DMS 273 treated with DMSO at 0.1 percent for 48 hours (cell line): ENCODE results near the gene INO80.

ENCODE experiments used
- DNase-seq: peaks from one replicate; lab custom pipeline; 2025; lab: John Stamatoyannopoulos, UW

INO80 gene

DNA sequence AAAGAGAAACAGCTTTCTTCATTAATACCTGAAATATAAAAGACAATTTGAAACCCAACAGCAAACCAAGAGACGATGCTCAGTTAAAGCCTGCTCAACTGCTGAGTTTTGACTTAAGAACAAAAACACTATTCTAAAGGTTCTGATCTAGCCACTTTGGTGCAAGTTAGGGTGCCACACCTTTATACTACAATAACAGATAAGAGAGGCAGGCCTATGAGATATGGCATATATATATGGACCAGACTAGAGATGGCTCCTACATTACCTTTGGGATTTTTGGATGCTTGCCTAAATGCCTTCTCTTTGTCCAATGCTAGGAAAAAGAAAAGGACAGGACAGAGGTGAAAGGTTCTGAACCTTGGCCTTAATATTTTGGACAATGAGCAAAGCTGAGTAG is 68.6 kb downstream of the INO80 start:
- no peak for DNase-seq

DNA sequence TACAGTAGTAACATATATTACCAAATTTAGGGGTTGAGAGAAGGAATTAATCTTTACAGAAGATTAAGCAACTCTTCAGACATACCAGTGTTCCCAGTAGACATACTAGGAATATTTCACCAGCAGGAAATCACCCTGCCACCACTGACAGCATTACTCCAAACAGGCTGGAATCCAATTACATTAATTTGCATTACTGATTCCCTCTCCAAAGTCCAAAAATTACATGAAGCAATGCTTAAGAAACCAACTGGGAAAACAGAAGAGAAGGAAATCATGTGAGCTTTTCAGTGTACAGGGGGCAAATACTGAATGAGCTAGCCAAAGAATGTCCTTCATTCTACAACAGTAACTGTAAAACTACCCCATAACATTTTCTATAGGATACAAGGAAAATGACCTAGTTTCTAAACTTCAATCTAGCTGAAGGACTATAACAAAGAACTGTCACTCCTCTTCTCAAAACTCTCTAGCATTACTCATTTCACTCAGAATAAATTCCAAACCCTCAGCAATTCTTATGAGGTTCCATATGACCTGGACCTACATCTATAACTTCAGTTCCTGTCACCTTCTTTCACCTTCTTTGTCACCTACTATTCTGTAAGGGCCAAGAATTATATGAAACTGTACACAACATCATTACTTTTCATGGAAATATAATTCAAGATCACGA is 72.7 kb downstream of the INO80 start:
- DNase-seq: no peak

DNA sequence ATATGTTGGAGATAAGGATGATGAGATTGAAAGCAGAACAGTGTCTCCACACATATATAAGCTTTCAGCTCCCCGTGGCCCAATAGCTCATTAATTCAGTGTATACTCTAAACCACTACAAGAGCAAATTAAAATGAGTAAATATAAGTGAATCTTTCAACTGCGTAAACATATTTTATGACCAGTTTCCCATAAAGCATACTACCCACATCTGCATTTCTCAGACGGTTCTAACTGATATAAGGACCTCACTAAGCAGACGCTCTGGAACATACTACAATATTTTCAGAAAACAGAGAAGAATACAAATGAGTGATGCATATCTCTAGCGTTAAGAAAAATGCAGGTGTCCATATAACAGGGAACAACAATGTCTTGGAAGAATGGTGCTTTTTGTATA is 73.2 kb downstream of the INO80 start:
- no peak for DNase-seq

DNA sequence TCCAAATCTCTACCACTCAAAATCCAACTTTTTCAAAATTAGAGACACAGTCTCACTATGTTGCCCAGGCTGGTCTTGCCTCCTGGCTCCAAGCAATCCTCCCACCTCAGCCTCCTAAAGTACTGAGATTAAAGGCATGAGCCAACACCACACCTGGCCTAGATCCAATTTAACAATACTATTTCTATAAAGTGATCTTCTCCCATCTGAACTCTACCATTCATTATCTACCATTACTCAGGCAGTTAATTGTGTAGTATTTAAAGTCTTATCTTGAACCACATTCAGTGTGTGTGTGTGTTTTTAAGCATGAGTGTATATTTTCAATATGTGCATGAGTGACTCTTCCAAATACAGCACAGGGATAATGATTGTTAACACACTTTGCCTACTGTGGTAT is 77.0 kb downstream of the INO80 start:
- no peak for DNase-seq

DNA sequence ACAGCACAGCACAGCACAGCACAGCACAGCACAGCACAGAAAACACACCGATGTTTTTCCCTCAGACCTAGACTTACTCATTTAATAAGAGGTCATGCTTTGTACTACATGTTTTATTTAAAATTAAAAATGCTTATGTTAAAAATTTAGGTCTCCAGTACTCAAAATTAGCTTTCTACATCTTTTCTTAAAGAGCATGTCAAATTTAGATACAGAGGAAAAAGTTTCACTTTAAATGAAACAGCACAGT is 84.1 kb downstream of the INO80 start:
- DNase-seq: no peak

DNA sequence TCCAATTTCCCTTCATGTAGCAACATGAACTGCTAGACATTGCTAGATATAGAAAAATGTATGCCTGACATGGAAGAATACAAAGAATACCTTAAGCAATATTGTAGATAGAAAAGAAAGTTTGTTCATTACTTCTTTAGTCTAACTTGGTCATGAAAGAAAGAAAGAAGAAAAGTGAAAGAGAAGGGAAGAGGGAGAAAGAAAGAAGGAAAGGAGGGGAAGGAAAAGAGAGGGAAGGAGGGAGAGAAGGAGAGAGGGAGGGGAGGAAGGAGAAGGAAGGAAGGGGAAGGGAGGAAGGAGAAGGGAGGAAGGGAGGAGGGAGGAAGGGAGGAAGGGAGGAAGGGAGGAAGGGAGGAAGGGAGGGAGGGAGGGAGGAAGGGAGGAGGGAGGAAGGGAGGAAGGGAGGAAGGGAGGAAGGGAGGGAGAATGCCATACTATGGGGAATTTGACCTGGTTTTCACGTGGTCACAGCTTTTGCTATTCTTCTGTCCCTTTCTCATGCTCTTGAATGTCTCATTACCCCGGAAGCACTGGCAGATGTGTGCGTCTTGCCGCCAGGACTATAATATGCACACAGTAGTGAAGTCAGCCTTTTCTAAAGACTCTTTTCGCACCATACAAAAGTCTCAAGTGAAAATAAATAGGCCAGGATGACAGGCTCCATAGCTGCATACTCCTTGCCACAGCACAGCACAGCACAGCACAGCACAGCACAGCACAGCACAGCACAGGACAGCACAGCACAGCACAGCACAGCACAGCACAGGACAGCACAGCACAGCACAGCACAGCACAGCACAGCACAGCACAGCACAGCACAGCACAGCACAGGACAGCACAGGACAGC is 84.6 kb downstream of the INO80 start:
- DNase-seq: no peak

DNA sequence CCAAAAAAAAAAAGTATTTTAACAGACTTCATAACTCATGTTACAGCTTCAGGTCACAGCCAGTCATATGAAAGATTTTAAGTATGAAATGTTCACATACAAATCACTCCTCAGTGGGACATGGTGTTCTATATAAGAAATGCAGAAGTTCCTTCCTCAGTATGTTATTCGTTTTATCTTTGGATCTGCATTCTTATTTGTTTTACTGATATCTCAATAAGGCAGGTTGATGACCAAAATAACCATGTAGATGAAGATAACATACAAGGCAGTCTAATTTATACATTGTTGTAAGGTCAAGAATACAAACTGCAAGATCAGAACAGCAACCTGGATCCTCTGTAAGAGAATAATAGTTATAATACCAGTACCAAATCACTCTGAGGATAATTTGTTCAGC is 87.2 kb downstream of the INO80 start:
- no peak for DNase-seq

DNA sequence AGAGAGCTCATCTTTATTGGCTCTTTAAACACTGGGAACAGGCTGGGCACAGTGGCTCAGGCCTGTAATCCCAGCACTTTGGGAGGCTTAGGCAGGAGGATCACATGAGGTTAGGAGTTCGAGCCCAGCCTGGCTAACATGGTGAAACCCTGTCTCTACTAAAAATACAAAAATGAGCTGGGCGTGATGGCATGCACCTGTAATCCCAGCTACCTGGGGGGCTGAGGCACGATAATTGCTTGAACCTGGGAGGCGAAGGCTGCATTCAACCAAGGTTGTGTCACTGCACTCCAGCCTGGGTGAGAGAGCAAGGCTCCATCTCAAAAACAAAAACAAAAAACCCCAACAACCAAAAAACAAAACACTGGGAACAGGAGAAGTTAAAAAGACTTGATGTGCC is 90.7 kb downstream of the INO80 start:
- no peak for DNase-seq

DNA sequence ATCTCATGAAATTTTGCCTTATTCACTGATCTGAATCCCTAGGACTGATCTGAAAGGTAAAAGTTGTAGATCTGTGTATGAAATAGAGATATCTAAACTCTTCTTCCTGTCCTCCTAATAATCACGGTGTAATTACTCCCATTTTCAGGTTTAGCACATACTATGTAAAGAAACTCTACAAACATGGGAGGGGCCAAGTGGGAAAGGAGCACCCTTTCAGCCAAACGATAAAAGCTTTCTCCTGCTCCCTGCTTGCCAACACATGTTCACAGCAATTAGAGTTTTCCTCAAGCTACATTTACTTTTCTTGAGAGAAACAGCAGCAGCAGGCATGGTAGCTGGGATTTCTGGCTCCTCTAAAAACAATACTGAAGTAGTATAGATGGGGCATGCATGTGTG is 91.2 kb downstream of the INO80 start:
- DNase-seq: no peak

DNA sequence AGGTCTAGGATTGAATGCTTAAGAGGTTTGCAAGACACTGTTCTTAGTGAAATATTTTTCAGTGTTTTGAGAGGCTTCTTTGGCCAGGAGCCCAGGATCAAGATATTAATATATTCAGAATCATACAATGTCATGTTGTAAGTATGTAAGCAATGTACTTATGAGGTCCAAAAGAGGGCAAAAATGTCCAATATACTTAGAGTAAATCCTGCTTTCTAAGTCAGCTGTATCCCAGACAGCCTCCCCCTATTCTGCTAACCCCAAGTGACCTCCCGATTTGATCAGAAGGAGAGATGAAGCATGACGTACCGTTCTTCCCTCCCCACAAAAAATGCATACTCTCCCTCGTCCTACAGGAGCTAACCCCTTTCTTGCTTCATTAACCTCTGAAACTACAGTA is 91.9 kb downstream of the INO80 start:
- no peak for DNase-seq

DNA sequence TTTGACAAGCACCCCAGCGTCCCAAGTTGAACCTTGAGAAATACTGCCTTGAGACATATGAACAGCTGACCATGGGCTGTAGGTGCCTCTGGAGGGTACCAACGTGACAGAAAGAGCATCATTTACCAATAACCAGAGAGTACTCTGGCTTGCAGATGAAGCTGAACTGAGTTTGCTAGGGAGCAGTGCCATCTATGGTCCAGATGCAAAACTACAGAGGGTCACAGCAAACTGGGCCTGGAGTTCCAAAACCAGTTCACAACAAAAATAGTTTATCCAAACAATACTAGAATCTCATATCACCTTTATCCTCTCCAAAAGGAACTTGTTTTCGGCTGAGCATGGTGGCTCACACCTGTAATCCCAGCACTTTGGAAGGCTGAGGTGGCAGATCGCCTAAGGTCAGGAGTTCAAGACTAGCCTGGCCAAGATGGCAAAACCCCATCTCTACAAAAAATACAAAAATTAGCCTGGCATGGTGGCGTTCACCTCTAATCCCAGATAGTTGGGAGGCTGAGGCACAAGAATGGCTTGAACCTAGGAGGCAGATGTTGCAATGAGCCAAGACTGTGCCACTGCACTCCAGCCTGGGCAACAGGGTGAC is 93.5 kb downstream of the INO80 start:
- no peak for DNase-seq

DNA sequence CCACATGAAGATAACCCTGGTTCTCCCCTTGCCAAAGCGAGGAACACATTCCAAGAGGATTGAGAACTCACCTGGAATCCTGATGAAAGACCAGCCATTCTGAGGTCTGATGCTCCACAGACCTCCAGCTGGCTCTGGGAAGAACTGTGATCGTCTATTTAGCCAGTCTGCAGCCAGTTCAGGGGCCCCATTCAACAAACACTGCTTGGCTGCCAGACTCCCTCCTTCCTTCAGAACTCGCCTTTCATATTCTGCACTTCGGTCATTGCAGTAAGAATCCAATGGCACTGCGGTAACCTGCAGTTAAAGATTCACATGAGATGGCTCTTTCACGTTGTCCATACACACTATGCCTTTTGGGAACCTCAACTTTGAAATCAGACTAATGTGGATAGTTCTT is 95.3 kb downstream of the INO80 start:
- DNase-seq: no peak

DNA sequence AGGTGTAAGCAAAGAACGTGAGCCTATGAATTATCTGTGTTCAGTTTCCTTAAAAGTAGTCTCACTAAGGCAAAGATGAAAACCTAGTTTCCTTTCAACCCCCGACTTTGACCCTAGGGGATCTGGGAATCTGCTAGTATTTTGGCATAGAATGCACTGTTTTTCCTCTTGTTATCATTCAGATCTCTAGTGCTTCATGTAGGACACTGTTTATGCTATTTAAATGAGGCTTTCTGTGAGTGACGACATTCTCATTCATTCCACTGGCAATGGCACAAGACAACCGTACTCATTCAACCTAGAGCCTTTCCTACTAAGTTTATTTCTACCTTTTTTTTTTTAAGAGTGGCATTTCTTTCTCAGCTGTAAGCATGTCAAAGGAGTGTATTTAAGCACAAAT is 95.8 kb downstream of the INO80 start:
- DNase-seq: no peak

DNA sequence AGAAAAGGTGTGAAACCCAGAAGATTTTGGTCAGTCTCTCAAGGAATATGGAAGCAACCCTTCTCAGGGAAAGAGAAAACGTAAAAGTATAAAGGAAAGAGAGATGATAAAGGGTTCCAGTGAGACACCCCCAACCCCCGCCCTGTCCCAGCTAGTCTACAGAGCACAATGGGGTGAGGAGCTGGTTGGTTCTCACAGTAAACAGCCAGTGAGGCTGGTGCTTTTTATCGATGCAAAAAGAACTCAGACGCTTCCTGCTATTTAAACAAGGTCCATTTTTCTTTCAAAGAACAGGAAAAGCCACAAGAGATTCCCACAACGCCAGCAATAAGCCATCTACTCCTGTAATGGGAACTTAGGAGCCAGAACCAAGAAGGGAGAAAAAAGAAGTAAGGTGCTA is 96.9 kb downstream of the INO80 start:
- no peak for DNase-seq

DNA sequence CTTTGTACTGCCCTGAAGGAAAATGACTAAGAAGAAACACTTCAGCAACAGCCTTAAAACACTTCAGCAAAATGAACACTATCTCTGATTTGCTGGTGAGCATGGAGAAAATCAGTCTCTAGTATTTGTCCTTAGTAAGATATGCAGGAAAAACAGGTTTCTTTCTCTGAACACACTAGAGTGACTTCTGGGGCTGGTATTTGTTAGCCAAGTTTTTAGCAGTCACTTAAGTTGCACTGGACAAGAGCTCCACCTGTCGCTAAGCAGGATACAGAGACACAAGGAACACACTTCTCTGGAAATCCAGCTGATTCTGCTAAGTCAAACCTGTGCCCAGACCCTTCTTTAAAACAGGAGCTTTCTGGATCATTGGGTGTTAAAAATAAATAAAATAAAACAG is 97.5 kb downstream of the INO80 start:
- no peak for DNase-seq

DNA sequence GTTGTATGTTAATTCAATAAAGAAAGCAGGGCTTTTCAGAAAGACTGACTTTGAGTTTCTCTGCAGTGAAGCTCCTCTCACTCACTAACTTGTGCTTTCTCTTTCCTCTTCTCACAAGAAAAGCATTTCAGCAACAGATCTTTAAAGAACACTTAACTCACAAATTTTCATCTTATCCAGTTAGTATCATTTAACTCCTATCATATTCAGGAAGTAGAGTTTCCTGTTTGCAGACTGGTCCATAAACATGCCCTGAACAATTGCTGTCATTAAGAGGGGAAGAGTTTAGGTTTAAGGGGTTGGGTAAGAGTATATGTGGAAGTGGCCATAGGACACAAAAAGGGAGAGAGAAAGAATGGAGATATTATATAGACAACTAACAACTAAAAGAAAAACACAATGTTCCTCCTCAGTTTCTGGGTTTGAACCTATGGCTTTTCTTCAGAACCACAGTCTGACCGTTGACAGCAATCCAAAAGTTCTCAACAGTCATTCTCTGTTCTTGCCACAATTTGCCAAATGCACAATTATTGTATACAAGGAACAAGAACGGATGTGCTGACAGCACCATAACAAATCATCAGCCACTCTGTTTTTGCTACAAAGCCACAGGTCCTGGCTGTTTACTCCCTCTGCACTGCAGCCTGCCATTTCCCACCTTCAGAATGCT is 98.9 kb downstream of the INO80 start:
- DNase-seq: no peak

DNA sequence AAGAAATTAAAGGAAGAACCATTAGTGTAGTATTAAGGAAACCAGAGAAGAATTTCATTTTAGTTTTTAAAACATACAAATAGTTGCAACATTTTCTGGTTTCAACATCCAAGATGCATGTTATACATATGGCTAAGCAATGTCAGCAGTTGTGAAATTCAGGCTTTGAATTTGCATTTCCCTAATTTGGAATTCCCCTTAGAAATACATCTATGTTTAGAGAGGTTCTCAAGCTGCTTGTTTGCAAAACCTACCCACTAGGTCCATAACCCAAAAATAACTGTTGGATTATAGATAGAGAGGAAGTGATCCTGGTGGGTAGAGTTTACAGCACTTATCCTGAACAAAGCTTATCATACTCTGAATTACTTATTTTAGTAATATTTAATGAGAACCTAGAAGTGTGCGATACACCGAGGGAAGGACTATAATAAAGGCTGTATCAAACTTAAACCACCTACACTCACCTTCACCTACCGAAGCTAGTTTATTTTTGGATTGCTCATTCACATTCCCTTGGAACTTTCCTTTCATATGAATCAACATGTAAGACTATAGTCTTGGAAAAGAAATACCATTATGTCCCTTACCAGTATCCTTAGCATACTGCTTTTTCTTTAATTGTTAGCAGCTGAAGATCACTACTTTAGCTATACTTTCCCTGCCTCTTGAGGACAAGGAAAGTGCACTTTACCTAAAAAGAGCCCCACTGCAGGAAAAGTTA is 102.2 kb downstream of the INO80 start:
- DNase-seq: no peak

DNA sequence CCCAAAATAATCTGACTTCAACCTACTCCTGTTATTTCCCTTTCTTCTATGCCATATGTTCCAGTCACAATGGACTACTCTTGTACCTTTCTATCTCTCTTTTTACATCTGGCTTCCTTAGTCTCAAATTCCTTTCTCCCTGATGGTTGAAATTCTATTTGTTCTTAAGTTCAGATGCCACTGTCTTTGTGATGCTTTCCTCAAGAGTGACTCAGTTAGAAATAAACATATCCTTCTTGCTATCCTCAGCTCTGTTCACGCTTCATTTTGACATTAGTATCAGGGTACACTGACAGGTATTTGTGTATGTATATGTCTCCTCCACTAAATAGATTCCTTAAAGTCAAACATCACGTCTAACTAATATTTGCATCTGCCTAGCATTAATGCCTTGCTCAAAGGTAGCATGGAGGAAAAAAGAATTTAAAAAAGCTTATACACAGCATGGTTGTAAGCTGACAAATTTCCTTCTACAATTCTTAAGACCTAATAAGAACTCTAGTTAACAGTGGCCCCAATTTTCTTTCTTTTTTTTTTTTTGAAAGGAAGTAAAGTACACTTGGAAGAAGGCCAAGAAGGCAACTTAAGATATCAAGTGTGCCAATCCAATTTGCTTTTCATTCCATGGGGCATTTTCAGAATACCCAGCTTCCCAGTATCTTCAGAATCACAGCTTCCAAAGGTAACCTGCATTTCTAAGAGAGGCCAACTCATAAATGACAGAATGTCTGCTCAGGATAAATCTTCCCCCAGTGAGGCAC is 104.8 kb downstream of the INO80 start:
- DNase-seq: no peak

DNA sequence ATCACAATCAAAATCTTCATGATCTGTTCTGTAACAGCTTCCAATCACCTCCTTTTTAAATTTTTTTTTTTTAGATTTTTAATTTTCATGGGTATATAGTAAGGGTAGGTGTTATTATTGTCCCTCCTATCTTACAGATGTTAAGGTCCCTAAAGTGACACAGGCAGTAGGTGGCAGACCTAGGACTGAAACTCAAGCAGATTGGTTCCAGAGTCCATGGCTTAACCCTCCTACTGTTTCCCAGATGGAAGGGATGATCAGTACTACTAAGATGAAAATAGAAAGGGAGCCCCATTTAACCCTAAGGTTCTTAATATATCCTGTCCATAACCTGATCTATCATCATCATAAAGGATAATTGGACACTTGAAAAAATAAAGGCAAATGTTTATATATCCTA is 105.7 kb downstream of the INO80 start:
- no peak for DNase-seq

DNA sequence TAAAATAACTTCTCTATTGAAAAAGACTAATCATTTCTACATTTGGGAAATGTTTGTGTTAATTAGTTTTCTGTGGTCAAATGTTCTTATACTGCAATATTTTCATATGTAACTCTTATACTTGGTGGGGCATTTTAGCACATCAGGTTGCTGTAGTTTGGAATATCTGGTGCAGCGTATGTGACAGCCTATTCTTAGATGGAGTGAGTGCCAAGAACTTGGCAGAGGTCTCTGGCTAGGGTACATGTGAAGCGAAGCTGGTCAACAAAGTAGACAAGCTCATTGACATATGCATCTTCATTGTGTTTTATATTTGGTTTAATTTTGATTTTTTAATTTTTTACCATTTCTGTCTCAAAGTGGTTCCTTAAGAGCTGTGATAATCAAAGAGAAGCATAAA is 109.6 kb downstream of the INO80 start:
- no peak for DNase-seq

DNA sequence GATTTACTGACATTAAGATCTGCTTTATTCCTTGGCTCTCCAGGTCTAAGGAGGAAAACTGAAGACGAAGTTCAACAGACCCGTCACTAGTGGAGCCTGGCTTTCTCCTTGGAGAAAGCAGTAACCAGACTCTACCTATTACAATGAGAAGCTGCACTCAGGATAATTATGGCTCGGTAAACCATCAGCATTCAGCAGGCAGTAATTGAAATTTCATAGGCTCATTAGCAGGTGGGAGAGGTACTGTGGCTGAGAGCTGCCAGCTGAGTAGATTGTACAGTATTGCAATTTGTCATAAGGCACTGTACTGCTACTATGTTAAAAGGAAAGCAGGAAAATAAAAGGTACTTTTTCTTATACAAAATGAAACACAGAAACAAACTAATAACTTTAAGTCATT is 111.6 kb downstream of the INO80 start:
- DNase-seq: no peak
